Stimulated activated effector memory CD8-positive, alpha-beta T cell treated with anti-CD3 and anti-CD28 coated beads, Interleukin-12 subunit alpha, Interleukin-12 subunit beta, amount 100 ng/mL, for 72 hours (primary cell): ENCODE results near the gene DERL3.
"Not testable (repeated sequence)": the region's sequence is repeated elsewhere in the genome, so short reads cannot be mapped to it uniquely, and the experiment has no call there.

Experiments used
- ATAC-seq: fragments of 150-1000 bp; cut with Tn5 transposase; 2 replicates; pipeline ENCODE4 v1.10.0; 2021
- DNase-seq, 2 donors: peaks; one replicate each; pipeline ENCODE4 v3.0.0; 2021 to 2022; ENCODE audit warnings: low spot score in 2 of 2
- H3K27ac Mint-ChIP-seq: one replicate; pipeline ENCODE4 v1.8.0; 2022; ENCODE audit warnings: mild to moderate bottlenecking, mixed read lengths
- H3K36me3 Mint-ChIP-seq: one replicate; pipeline ENCODE4 v1.8.0; 2022; ENCODE audit warnings: mild to moderate bottlenecking, mixed read lengths
- H3K4me1 Mint-ChIP-seq: one replicate; pipeline ENCODE4 v1.8.0; 2022; ENCODE audit warnings: mixed read lengths
- H3K4me3 Mint-ChIP-seq: one replicate; pipeline ENCODE4 v1.8.0; 2022; ENCODE audit warnings: mild to moderate bottlenecking, mixed read lengths
- H3K9me3 Mint-ChIP-seq: one replicate; pipeline ENCODE4 v1.8.0; 2022; ENCODE audit warnings: mixed read lengths

DERL3 gene

GRCh38 chr22:23838681-23839468 is at the start of gene DERL3:
TSS of gene DERL3 (minus strand) at chr22:23839006. CDS start at chr22:23838987, 19 bp downstream.
- Mint-ChIP-seq H3K4me3 (peak within 1 kb of the TSS; percentile 96), H3K36me3 (peaks cover 38% of the 10 kb centered on the region), H3K4me1 (peaks cover 29% of the 10 kb centered on the region), H3K27ac (peak within 1 kb of the TSS; percentile 96), H3K9me3 (no peaks in the 10 kb centered on the region)
- ATAC-seq (peak; percentile 88), DNase-seq (peak; percentile 92 to 98)

GRCh38 chr22:23884140-23884539 is 45.3 kb upstream of the DERL3 start:
- DNase-seq (no peak), ATAC-seq (no peak)
- H3K27ac Mint-ChIP-seq, result no peak overlapping the region
- H3K36me3 Mint-ChIP-seq, result no peaks in the 10 kb centered on the region
- H3K9me3 Mint-ChIP-seq, result no peaks in the 10 kb centered on the region
- no peak overlapping the region for H3K4me3 Mint-ChIP-seq
- H3K4me1 Mint-ChIP-seq, result peaks cover 6% of the 10 kb centered on the region

GRCh38 chr22:23883658-23884057 is 44.9 kb upstream of the DERL3 start:
- Mint-ChIP-seq H3K4me1 (peaks cover 6% of the 10 kb centered on the region), H3K4me3 (no peak overlapping the region), H3K9me3 (no peaks in the 10 kb centered on the region), H3K36me3 (no peaks in the 10 kb centered on the region), H3K27ac (no peak overlapping the region)
- ATAC-seq (peak; percentile 13), DNase-seq (no peak)

GRCh38 chr22:23882370-23882769 is 43.6 kb upstream of the DERL3 start:
- Mint-ChIP-seq H3K27ac (peak overlapping the region; percentile 77), H3K4me1 (peaks cover 6% of the 10 kb centered on the region), H3K9me3 (no peaks in the 10 kb centered on the region), H3K4me3 (no peak overlapping the region), H3K36me3 (no peaks in the 10 kb centered on the region)
- ATAC-seq (no peak), DNase-seq (no peak)

- peaks cover 6% of the 10 kb centered on the region for H3K36me3 Mint-ChIP-seq
- H3K27ac Mint-ChIP-seq, result no peak overlapping the region
- H3K4me1 Mint-ChIP-seq, result peaks cover 6% of the 10 kb centered on the region
- no peak for DNase-seq
- H3K4me3 Mint-ChIP-seq, result no peak overlapping the region
- ATAC-seq, result no peak
- H3K9me3 Mint-ChIP-seq, result no peaks in the 10 kb centered on the region
Measured at GRCh38 chr22:23878219-23878618, 39.4 kb upstream of the DERL3 start.

- Mint-ChIP-seq H3K4me1 (peaks cover 6% of the 10 kb centered on the region), H3K9me3 (no peaks in the 10 kb centered on the region), H3K27ac (no peak overlapping the region), H3K4me3 (no peak overlapping the region), H3K36me3 (peaks cover 6% of the 10 kb centered on the region)
- no peak for DNase-seq
- no peak for ATAC-seq
Measured at GRCh38 chr22:23877566-23877965, 38.8 kb upstream of the DERL3 start.

GRCh38 chr22:23875801-23876200 is 37.0 kb upstream of the DERL3 start:
- ATAC-seq (no peak), DNase-seq (no peak)
- no peak overlapping the region for H3K27ac Mint-ChIP-seq
- peaks cover 6% of the 10 kb centered on the region for H3K36me3 Mint-ChIP-seq
- H3K4me1 Mint-ChIP-seq, result no peaks in the 10 kb centered on the region
- H3K4me3 Mint-ChIP-seq, result no peak overlapping the region
- H3K9me3 Mint-ChIP-seq, result no peaks in the 10 kb centered on the region

GRCh38 chr22:23874871-23875270 is 36.1 kb upstream of the DERL3 start:
- DNase-seq (no peak), ATAC-seq (no peak)
- Mint-ChIP-seq H3K9me3 (no peaks in the 10 kb centered on the region), H3K4me3 (no peak overlapping the region), H3K4me1 (no peaks in the 10 kb centered on the region), H3K27ac (no peak overlapping the region), H3K36me3 (peaks cover 6% of the 10 kb centered on the region)

- peaks cover 2% of the 10 kb centered on the region for H3K36me3 Mint-ChIP-seq
- H3K4me3 Mint-ChIP-seq, result no peak overlapping the region
- no peaks in the 10 kb centered on the region for H3K9me3 Mint-ChIP-seq
- ATAC-seq (no peak), DNase-seq (no peak)
- no peaks in the 10 kb centered on the region for H3K4me1 Mint-ChIP-seq
- H3K27ac Mint-ChIP-seq, result no peak overlapping the region
Measured at GRCh38 chr22:23868580-23868979, 29.8 kb upstream of the DERL3 start.

GRCh38 chr22:23864499-23865154 is 25.8 kb upstream of the DERL3 start:
- not testable (repeated sequence) for H3K9me3 Mint-ChIP-seq, H3K4me3 Mint-ChIP-seq, ATAC-seq, H3K27ac Mint-ChIP-seq, DNase-seq, H3K4me1 Mint-ChIP-seq
- H3K36me3 Mint-ChIP-seq, result peaks cover 11% of the 10 kb centered on the region

GRCh38 chr22:23862103-23862502 is 23.3 kb upstream of the DERL3 start:
- Mint-ChIP-seq H3K9me3 (no peaks in the 10 kb centered on the region), H3K36me3 (peaks cover 20% of the 10 kb centered on the region), H3K4me3 (no peak overlapping the region), H3K27ac (no peak overlapping the region), H3K4me1 (peaks cover 26% of the 10 kb centered on the region)
- DNase-seq, result no peak
- ATAC-seq, result peak; percentile 35

- not testable (repeated sequence) for DNase-seq, H3K4me3 Mint-ChIP-seq, H3K27ac Mint-ChIP-seq, H3K9me3 Mint-ChIP-seq, ATAC-seq
- Mint-ChIP-seq H3K36me3 (peaks cover 20% of the 10 kb centered on the region), H3K4me1 (peaks cover 32% of the 10 kb centered on the region)
Measured at GRCh38 chr22:23860187-23860586, 21.4 kb upstream of the DERL3 start.

GRCh38 chr22:23859201-23859600 is 20.4 kb upstream of the DERL3 start:
- ATAC-seq, result no peak
- Mint-ChIP-seq H3K36me3 (peaks cover 20% of the 10 kb centered on the region), H3K4me3 (peak overlapping the region; percentile 89), H3K27ac (no peak overlapping the region), H3K4me1 (peaks cover 32% of the 10 kb centered on the region), H3K9me3 (no peaks in the 10 kb centered on the region)
- DNase-seq, result no peak

- H3K36me3 Mint-ChIP-seq, result peaks cover 17% of the 10 kb centered on the region
- DNase-seq (no peak), ATAC-seq (no peak)
- peaks cover 32% of the 10 kb centered on the region for H3K4me1 Mint-ChIP-seq
- H3K27ac Mint-ChIP-seq, result peak overlapping the region; percentile 95
- no peaks in the 10 kb centered on the region for H3K9me3 Mint-ChIP-seq
- H3K4me3 Mint-ChIP-seq, result peak overlapping the region; percentile 89
Measured at GRCh38 chr22:23858484-23858815, 19.6 kb upstream of the DERL3 start.

GRCh38 chr22:23857606-23858483 is 19.0 kb upstream of the DERL3 start, which contains the start of gene SLC2A11:
TSS of gene SLC2A11 (plus strand) at chr22:23857875. CDS start at chr22:23858000, 125 bp downstream.
- H3K36me3 Mint-ChIP-seq, result peaks cover 11% of the 10 kb centered on the region
- peaks cover 32% of the 10 kb centered on the region for H3K4me1 Mint-ChIP-seq
- ATAC-seq, result peak; percentile 98

More at GRCh38 chr22:23857606-23858483, 19.0 kb upstream of the DERL3 start, which contains the start of gene SLC2A11:
- peak within 1 kb of the TSS; percentile 95 for H3K27ac Mint-ChIP-seq
- DNase-seq, result peak; percentile 88 to 96
- H3K4me3 Mint-ChIP-seq, result peak within 1 kb of the TSS; percentile 89
- H3K9me3 Mint-ChIP-seq, result no peaks in the 10 kb centered on the region
